SH-SY5Y (cell line): ENCODE data around the gene SF3A1.

ENCODE experiments used
- GATA2 ChIP-seq: IDR thresholded peaks from 2 replicates; pipeline ENCODE4 v1.6.1; 2011; ENCODE audit warnings: mild to moderate bottlenecking, low read depth, low read length
- GATA3 ChIP-seq: IDR thresholded peaks from 2 replicates; pipeline ENCODE4 v1.6.1; 2011; ENCODE audit warnings: low read depth, mild to moderate bottlenecking, low read length, moderate library complexity

DNA sequence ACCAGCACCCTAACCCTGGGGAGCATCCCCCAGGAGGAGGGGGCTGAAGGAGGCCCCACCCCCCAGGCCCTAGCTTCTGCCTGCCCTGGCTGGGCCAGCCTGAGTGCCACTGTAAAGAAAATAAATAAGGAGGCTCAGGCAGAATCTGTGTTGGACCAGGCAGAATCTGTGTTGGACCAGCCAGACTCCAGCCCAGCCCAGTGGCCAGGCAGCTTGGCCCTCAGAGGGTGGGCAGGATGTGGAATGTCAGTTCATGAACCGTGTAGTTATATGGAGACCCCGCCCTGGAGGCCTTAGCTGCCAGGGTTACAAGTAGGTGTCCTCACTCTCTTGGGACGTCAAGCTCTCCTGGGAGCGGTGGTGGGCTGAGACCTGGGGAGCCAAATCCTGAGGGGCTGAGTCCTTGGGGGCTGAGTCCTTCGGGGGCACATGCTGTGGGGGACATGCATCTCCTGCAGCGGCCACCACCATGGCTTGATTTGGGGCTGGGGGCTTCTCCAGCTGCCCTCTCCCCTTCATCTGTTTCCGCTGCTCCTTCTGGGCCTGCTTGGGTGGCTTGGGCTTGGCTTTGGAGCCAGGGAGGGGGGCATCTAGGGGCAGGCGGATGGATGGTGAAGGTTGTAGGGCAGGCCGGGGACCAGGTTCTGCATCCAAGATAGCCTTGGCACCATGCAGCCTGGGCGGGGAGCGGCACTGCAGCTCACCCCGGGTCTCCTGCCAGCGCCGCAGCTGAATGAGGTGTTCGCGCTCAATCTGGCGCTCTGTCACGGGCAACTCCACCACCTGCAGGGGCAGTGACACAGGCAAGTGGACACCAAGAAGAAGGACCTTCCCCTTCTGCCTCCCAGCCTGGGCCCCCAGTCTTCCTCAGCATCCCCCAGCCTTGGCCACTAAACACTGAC lies 64.4 kb downstream of the SF3A1 start:
- TF ChIP-seq GATA2 (no peak), GATA3 (no peak)
